ENCODE data around the gene CYP27A1.

DNA sequence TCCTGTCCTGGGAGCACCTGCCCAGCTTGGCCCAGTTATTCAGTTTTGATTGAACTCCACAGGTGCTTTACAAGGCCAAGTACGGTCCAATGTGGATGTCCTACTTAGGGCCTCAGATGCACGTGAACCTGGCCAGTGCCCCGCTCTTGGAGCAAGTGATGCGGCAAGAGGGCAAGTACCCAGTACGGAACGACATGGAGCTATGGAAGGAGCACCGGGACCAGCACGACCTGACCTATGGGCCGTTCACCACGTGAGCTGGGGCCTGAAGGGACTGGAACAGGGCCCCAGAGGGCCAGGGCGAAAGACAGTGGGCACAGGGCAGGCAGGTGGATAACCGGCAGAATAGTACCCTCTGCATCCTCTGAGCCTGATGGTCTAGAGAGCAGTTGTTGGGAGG lies 27.6 kb downstream of the CYP27A1 start:
- TF ChIP-seq CTCF (IDR thresholded peaks at IDR 0.05) (no peak), POLR2A (IDR thresholded peaks at IDR 0.05) (no peak)
